Endodermal cell (in vitro differentiated cells): ENCODE results near the gene CIAO2B. TPM values are rescaled to one million over a fixed set of nuclear protein-coding genes. Genes with fewer than 3 reads are reported as not detected.

Experiments
- DNase-seq: peaks from one replicate; pipeline ENCODE4 v3.0.0-alpha.2; 2017
- H3K27ac ChIP-seq: 2 replicates; pipeline ENCODE4 v1.5.1; 2013; ENCODE audit warnings: mild to moderate bottlenecking, low read depth, low read length, moderate library complexity
- H3K27me3 ChIP-seq: 2 replicates; pipeline ENCODE4 v1.6.1; 2013; ENCODE audit warnings: mild to moderate bottlenecking, low read length, moderate library complexity; ENCODE audit not compliant: insufficient read depth, control insufficient read depth, poor library complexity, severe bottlenecking
- H3K36me3 ChIP-seq: 2 replicates; pipeline ENCODE4 v1.7.0; 2013; ENCODE audit warnings: mild to moderate bottlenecking, low read length, moderate library complexity; ENCODE audit not compliant: control insufficient read depth, insufficient read depth
- H3K4me1 ChIP-seq: one replicate; pipeline ENCODE4 v1.7.0; 2013; ENCODE audit warnings: low read length; ENCODE audit not compliant: control insufficient read depth, insufficient read depth
- H3K4me3 ChIP-seq: 2 replicates; pipeline ENCODE4 v1.5.1; 2013; ENCODE audit warnings: mild to moderate bottlenecking, low read length, moderate library complexity
- H3K9ac ChIP-seq: 2 replicates; pipeline ENCODE4 v1.6.1; 2013; ENCODE audit warnings: mild to moderate bottlenecking, low read length, moderate library complexity; ENCODE audit not compliant: poor library complexity, severe bottlenecking; ENCODE audit errors: extremely low read depth
- H3K9me3 ChIP-seq: 2 replicates; pipeline ENCODE4 v1.6.1; 2013; ENCODE audit warnings: mild to moderate bottlenecking, low read length, moderate library complexity; ENCODE audit not compliant: control insufficient read depth
- H3K27ac Mint-ChIP-seq: 2 replicates; pipeline ENCODE4 v1.8.0; 2020; ENCODE audit warnings: mixed read lengths
- H3K27me3 Mint-ChIP-seq: 2 replicates; pipeline ENCODE4 v1.8.0; 2021; ENCODE audit warnings: mild to moderate bottlenecking, mixed read lengths; ENCODE audit not compliant: insufficient read depth
- H3K36me3 Mint-ChIP-seq: 2 replicates; pipeline ENCODE4 v1.8.0; 2020; ENCODE audit warnings: low read depth, mixed read lengths
- H3K4me1 Mint-ChIP-seq: 2 replicates; pipeline ENCODE4 v1.8.0; 2020; ENCODE audit warnings: mixed read lengths
- H3K4me3 Mint-ChIP-seq: 2 replicates; pipeline ENCODE4 v1.8.0; 2020; ENCODE audit warnings: mild to moderate bottlenecking, moderate library complexity, mixed read lengths
- H3K9me3 Mint-ChIP-seq: 2 replicates; pipeline ENCODE4 v1.8.0; 2020; ENCODE audit warnings: mild to moderate bottlenecking, mixed read lengths
- WGBS, 2 experiments: methylation state at CpG; one replicate each; pipeline versions ENCODE4 v1.1.5 to v1.1.7; 2013; ENCODE audit warnings: missing lambda C conversion rate in 2 of 2, mixed read lengths in 1 of 2; ENCODE audit not compliant: insufficient coverage in 1 of 2, insufficient read length in 1 of 2; 5-methylcytosine and 5-hydroxymethylcytosine counted together
- total RNA-seq, 2 donors: library from RNA; stranded (reverse); fragmentation: NEBNext Ultra II Directional in 1 of 2; extraction: Animal tissue kit (Norgen Biotek cat#: 25700) in 1 of 2; gene quantifications; 2 replicates in 1 of 2; 3 replicates in 1 of 2; pipeline ENCODE4 v1.2.1, GENCODE V29; 2021
- TF ChIP-seq, protein P1 (sequence below): fragments of 200-600 bp; sonication (generic); conservative IDR thresholded peaks from 2 replicates; pipeline ENCODE4 v1.5.0; 2021; ENCODE audit warnings: antibody characterized with exemption, mild to moderate bottlenecking

Gene CIAO2B
- total RNA-seq, 2 donors from 2014 or later, result 70.2 to 87.7 TPM

- H3K27me3 Mint-ChIP-seq, result peaks cover 13% of the 10 kb centered on the region
- H3K36me3 ChIP-seq, result no peaks in the 10 kb centered on the region
Measured at GRCh38 chr16:66950437-66950836, 16.2 kb upstream of the CIAO2B start.

DNA sequence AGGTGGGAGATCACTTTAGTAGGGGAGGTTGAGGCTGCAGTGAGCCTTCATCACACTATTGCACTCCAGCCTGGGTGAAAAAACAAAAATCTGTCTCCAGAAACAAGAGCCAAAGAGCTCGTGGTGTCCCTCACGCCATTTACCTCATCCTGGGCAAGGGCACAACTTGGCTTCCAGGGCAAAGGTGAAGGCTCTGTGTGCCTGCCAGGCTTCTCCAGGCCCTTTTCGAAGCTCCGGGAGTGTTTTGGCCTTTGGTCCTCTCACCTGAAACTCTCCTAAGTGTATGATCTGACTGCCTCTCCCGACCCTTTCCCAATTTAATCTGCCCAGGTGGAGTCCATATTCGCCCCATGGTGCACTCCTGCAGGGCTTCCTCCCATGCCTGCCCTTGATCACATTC is 15.3 kb upstream of the CIAO2B start:
- Histone ChIP-seq H3K9ac (no peak overlapping the region), H3K4me3 (no peak overlapping the region), H3K27ac (no peak overlapping the region), H3K36me3 (no peaks in the 10 kb centered on the region), H3K9me3 (peaks cover 14% of the 10 kb centered on the region), H3K4me1 (no peaks in the 10 kb centered on the region), H3K27me3 (peaks cover 33% of the 10 kb centered on the region)
- TF ChIP-seq, protein P1, sequence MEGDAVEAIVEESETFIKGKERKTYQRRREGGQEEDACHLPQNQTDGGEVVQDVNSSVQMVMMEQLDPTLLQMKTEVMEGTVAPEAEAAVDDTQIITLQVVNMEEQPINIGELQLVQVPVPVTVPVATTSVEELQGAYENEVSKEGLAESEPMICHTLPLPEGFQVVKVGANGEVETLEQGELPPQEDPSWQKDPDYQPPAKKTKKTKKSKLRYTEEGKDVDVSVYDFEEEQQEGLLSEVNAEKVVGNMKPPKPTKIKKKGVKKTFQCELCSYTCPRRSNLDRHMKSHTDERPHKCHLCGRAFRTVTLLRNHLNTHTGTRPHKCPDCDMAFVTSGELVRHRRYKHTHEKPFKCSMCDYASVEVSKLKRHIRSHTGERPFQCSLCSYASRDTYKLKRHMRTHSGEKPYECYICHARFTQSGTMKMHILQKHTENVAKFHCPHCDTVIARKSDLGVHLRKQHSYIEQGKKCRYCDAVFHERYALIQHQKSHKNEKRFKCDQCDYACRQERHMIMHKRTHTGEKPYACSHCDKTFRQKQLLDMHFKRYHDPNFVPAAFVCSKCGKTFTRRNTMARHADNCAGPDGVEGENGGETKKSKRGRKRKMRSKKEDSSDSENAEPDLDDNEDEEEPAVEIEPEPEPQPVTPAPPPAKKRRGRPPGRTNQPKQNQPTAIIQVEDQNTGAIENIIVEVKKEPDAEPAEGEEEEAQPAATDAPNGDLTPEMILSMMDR, result no peak
- Mint-ChIP-seq H3K4me3 (no peak overlapping the region), H3K27me3 (peaks cover 13% of the 10 kb centered on the region), H3K4me1 (peaks cover 6% of the 10 kb centered on the region), H3K36me3 (no peaks in the 10 kb centered on the region), H3K27ac (no peak overlapping the region), H3K9me3 (peaks cover 13% of the 10 kb centered on the region)
- no peak for DNase-seq
- 83 to 86% methylated on average over 6 of the region's 6 CpGs for WGBS, 2 experiments

More at GRCh38 chr16:66950437-66950836, 16.2 kb upstream of the CIAO2B start:
- DNase-seq, result no peak
- H3K27ac Mint-ChIP-seq, result no peak overlapping the region
- 93% methylated on average over 2 of the region's 2 CpGs; no CpG with 5 or more reads in 1 of the 2 experiments for WGBS, 2 experiments
- TF ChIP-seq, protein P1, result no peak
- H3K9ac ChIP-seq, result no peak overlapping the region
- peaks cover 13% of the 10 kb centered on the region for H3K9me3 Mint-ChIP-seq
- H3K4me3 ChIP-seq, result no peak overlapping the region
- no peaks in the 10 kb centered on the region for H3K4me1 ChIP-seq
- H3K4me1 Mint-ChIP-seq, result peaks cover 6% of the 10 kb centered on the region
- H3K27me3 ChIP-seq, result peaks cover 33% of the 10 kb centered on the region
- H3K9me3 ChIP-seq, result peaks cover 14% of the 10 kb centered on the region
- no peaks in the 10 kb centered on the region for H3K36me3 Mint-ChIP-seq
- H3K4me3 Mint-ChIP-seq, result no peak overlapping the region
- H3K27ac ChIP-seq, result no peak overlapping the region

GRCh38 chr16:66948837-66949225 is 14.6 kb upstream of the CIAO2B start:
- H3K27me3 ChIP-seq, result peaks cover 33% of the 10 kb centered on the region
- peaks cover 14% of the 10 kb centered on the region for H3K9me3 ChIP-seq
- H3K27me3 Mint-ChIP-seq, result peaks cover 13% of the 10 kb centered on the region
- H3K4me1 Mint-ChIP-seq, result peaks cover 6% of the 10 kb centered on the region
- TF ChIP-seq, protein P1, result no peak
- peaks cover 13% of the 10 kb centered on the region for H3K9me3 Mint-ChIP-seq
- H3K27ac Mint-ChIP-seq, result no peak overlapping the region
- WGBS, 2 experiments, result 75 to 79% methylated on average over 13 to 21 of the region's 21 CpGs
- no peak overlapping the region for H3K27ac ChIP-seq
- H3K36me3 Mint-ChIP-seq, result peaks cover 4% of the 10 kb centered on the region
- no peak overlapping the region for H3K4me3 Mint-ChIP-seq
- H3K9ac ChIP-seq, result no peak overlapping the region
- no peak for DNase-seq
- no peaks in the 10 kb centered on the region for H3K36me3 ChIP-seq
- H3K4me1 ChIP-seq, result no peaks in the 10 kb centered on the region
- H3K4me3 ChIP-seq, result no peak overlapping the region
